ENCODE measurements around the gene SYNE3. TPM values are rescaled to one million over a fixed set of nuclear protein-coding genes. Genes with fewer than 3 reads are reported as not detected.

The SYNE3 gene
- total and polyA plus RNA-seq, 2 of the 8 experiments (the other 6 are each of a cell fraction or from before 2014, with no cell fraction given) = under 0.01 TPM; not detected in 1

GRCh38 chr14:95514131-95515079, 2.0 kb downstream of the SYNE3 start:
- H3K56ac ChIP-seq (replicated peaks; ENCODE audit: insufficient read length, low read depth, low read length) = no peak overlapping the region
- no peak overlapping the region for H2BK5ac ChIP-seq (ENCODE audit: low read depth, low read length)
- ChIA-PET CTCF (ENCODE audit: partially characterized antibody) (interaction anchor here (0.6 to 6.4 kb wide), 12 partner anchors 9 to 675 kb away, joined by 3 to 32 read pairs (median 3); partner anchors contain the start of gene GLRX5), POLR2A (ENCODE audit: partially characterized antibody) (no interaction called here)
- peak overlapping the region; percentile 22 for H4K91ac ChIP-seq (replicated peaks; ENCODE audit: insufficient read length, low read length)
- no peak overlapping the region for H2AFZ ChIP-seq (ENCODE audit: low read length)
- no peak overlapping the region for H3K9ac ChIP-seq (replicated peaks in 1 of 4; ENCODE audit: extremely low read depth in 1 of 4, low read depth in 3 of 4, low read length in 3 of 4)
- DNase-seq (ENCODE audit: low read depth in 1 of 2, low spot score in 2 of 2) = no peak
- H2AK5ac ChIP-seq (ENCODE audit: low read depth, low read length) = no peak overlapping the region
- H2BK12ac ChIP-seq (ENCODE audit: low read depth, low read length) = peak overlapping the region; percentile 60; the same call in 1 of the 2 replicates
- H3K27ac ChIP-seq (ENCODE audit: low read depth, low read length) = no peak overlapping the region
- H3K36me3 ChIP-seq (ENCODE audit: control insufficient read depth in 2 of 4, insufficient read depth in 4 of 4, low read length in 3 of 4) = no peaks in the 10 kb centered on the region
- H3K27me3 ChIP-seq (replicated peaks in 1 of 4; ENCODE audit: control insufficient read depth in 3 of 4, extremely low read depth in 1 of 4, insufficient read depth in 3 of 4, low read length in 3 of 4) = peaks cover 4 to 33% (median 27%) of the 10 kb centered on the region in 4 experiments
- no peak overlapping the region for H3K18ac ChIP-seq (ENCODE audit: extremely low read depth, low read length)
- H4K20me1 ChIP-seq (replicated peaks in 1 of 2; ENCODE audit: control insufficient read depth in 1 of 2, insufficient read depth in 2 of 2, low read length in 2 of 2) = peaks cover 0 to 4% of the 10 kb centered on the region in 2 experiments
- H3K9me3 ChIP-seq (ENCODE audit: insufficient read depth in 2 of 2, low read depth in 1 of 2, low read length in 1 of 2) = no peaks in the 10 kb centered on the region
- no peak for FAIRE-seq
- peaks cover 0 to 22% (median 8%) of the 10 kb centered on the region in 4 experiments; a peak in 5 of 7 replicates for H3K4me1 ChIP-seq (replicated peaks in 1 of 4; ENCODE audit: control insufficient read depth in 3 of 4, insufficient read depth in 4 of 4, low read length in 3 of 4)
- no peak overlapping the region for H3K4ac ChIP-seq (replicated peaks; ENCODE audit: insufficient read length, low read depth, low read length)
- WGBS, 2 experiments (ENCODE audit: extremely low coverage in 1 of 2, insufficient coverage in 1 of 2, insufficient read length in 1 of 2, insufficient replicate concordance in 2 of 2, low coverage in 1 of 2, low lambda C conversion rate in 2 of 2, missing lambda C conversion rate in 1 of 2) = 77% methylated on average over 17 of the region's 18 CpGs; no CpG with 5 or more reads in 1 of the 2 experiments
- H3K4me2 ChIP-seq (ENCODE audit: insufficient read depth in 1 of 2, low read depth in 2 of 2, low read length in 2 of 2) = 0 out of 4 replicates have a peak overlapping the region, but pooled peaks of 1 of the 2 experiments have one; percentile 1
- H2BK15ac ChIP-seq (ENCODE audit: low read length) = 0 out of 2 replicates have a peak overlapping the region, but pooled peaks have one; percentile 46
- no peaks in the 10 kb centered on the region for H3K79me2 ChIP-seq (ENCODE audit: control insufficient read depth in 1 of 2, insufficient read depth in 2 of 2, low read length in 2 of 2)
- no peak overlapping the region for H4K5ac ChIP-seq (ENCODE audit: insufficient read length, low read depth, low read length)
- no peak overlapping the region for H2BK120ac ChIP-seq (replicated peaks; ENCODE audit: low read depth, low read length)
- H3K14ac ChIP-seq (ENCODE audit: insufficient read length) = no peak overlapping the region
- H3K23me2 ChIP-seq (ENCODE audit: low read depth, low read length) = peaks cover 12% of the 10 kb centered on the region
- H4K8ac ChIP-seq (ENCODE audit: extremely low read depth, insufficient read depth, low read length) = no peak overlapping the region
- no peaks in the 10 kb centered on the region for H3K79me1 ChIP-seq (ENCODE audit: low read depth, low read length)
- H3K4me3 ChIP-seq (ENCODE audit: extremely low read depth in 1 of 4, insufficient read depth in 2 of 4, low read depth in 3 of 4, low read length in 4 of 4) = no peak overlapping the region
- peak overlapping the region; percentile 51; the same call in 1 of the 2 replicates for H2BK20ac ChIP-seq (ENCODE audit: low read length)
- H3K23ac ChIP-seq (ENCODE audit: insufficient read length) = no peak overlapping the region
- TF ChIP-seq GABPA (IDR thresholded peaks at IDR 0.05; ENCODE audit: borderline replicate concordance, insufficient read depth, low read length) (no peak), KDM5A (IDR thresholded peaks at IDR 0.05; ENCODE audit: low read length) (no peak), BACH1 (IDR thresholded peaks at IDR 0.05; ENCODE audit: low read length) (no peak), CHD1 (IDR thresholded peaks at IDR 0.05; ENCODE audit: low read depth, low read length) (no peak), TBP (IDR thresholded peaks at IDR 0.05; ENCODE audit: low read depth, low read length) (no peak), KDM1A (IDR thresholded peaks at IDR 0.05; ENCODE audit: borderline replicate concordance, low read length) (no peak), RNF2 (IDR thresholded peaks at IDR 0.05; ENCODE audit: borderline replicate concordance, low read depth, low read length, missing control alignments, poor library complexity, severe bottlenecking) (no peak), MAX (IDR thresholded peaks at IDR 0.05) (no peak), EP300 (IDR thresholded peaks at IDR 0.05; ENCODE audit: borderline replicate concordance in 1 of 2, low read depth in 2 of 2, low read length in 2 of 2) (no peak), SIRT6 (IDR thresholded peaks at IDR 0.05; ENCODE audit: low read length) (no peak)

Measured in H1 (cell line).